K562 (cell line): ENCODE data around the gene ACY1. TPM values are rescaled to one million over a fixed set of nuclear protein-coding genes. Genes with fewer than 3 reads are reported as not detected.

Source experiments
- ATAC-seq: fragments of 200-7000 bp; cut with Tn5 transposase; 3 replicates; pipeline ENCODE4 v1.9.1; 2020; ENCODE audit warnings: moderate library complexity
- BruUV-seq: library from RNA; stranded (reverse); fragments of 400-500 nt; replicated peaks from 2 replicates; lab custom pipeline; 2021; lab: Mats Ljungman, UMichigan
- CTCF ChIA-PET: fragments of 300-600 bp; formaldehyde crosslinking; extraction: SDS; loops from one replicate; lab custom pipeline; 2021; ENCODE audit warnings: low intra/inter-chr PET ratio; lab: Yijun Ruan, JAX
- POLR2A ChIA-PET: fragments of 300-600, 350-650 bp; sonication (Branson Sonifier 250); formaldehyde crosslinking; extraction: SDS; loops from one replicate; lab custom pipeline; 2021; ENCODE audit warnings: antibody characterized with exemption, inconsistent platforms; lab: Yijun Ruan, JAX
- DNase-seq, 4 experiments: peaks; one replicate each; pipeline versions ENCODE4 v3.0.0 to v3.0.0-alpha.2; 2011 to 2018; ENCODE audit warnings: low spot score in 3 of 4, mixed read lengths in 3 of 4; ENCODE audit errors: extremely low read depth in 1 of 4
- FAIRE-seq: peaks from 2 replicates; lab custom pipeline; 2011; peaks lifted over from hg19 to GRCh38; lab: Jason Lieb, UNC
- H2AFZ ChIP-seq: 2 replicates; pipeline ENCODE4 v1.6.0; 2011; ENCODE audit warnings: low read depth, low read length, control low read depth, inconsistent platforms
- H3K27ac ChIP-seq: fragments of 200-600 bp; 3 replicates; pipeline ENCODE4 v1.8.0; 2011; ENCODE audit warnings: low read depth, mild to moderate bottlenecking, control low read depth, inconsistent platforms, low read length, moderate library complexity, mixed read lengths; ENCODE audit errors: extremely low read depth
- H3K27me3 ChIP-seq, 2 experiments: fragments of 300-600 bp in 1 of 2; 2 replicates in 1 of 2; 3 replicates in 1 of 2; pipeline versions ENCODE4 v1.6.0 to v1.8.0; 2011; ENCODE audit warnings: inconsistent platforms in 2 of 2, low read length in 2 of 2, mild to moderate bottlenecking in 1 of 2, mixed read lengths in 1 of 2, moderate library complexity in 1 of 2; ENCODE audit not compliant: control insufficient read depth in 2 of 2, insufficient read depth in 2 of 2
- H3K36me3 ChIP-seq: fragments of 300-600 bp; 3 replicates; pipeline ENCODE4 v1.8.0; 2011; ENCODE audit warnings: mild to moderate bottlenecking, low read length, inconsistent platforms; ENCODE audit not compliant: control insufficient read depth, insufficient read depth
- H3K4me1 ChIP-seq, 2 experiments: fragments of 200-600 bp in 1 of 2; replicated peaks in 1 of 2; 2 replicates in 1 of 2; 3 replicates in 1 of 2; pipeline versions ENCODE4 v1.5.1 to v1.8.0; 2011; ENCODE audit warnings: inconsistent platforms in 2 of 2, low read length in 2 of 2, mild to moderate bottlenecking in 1 of 2, mixed read lengths in 1 of 2, moderate library complexity in 1 of 2; ENCODE audit not compliant: control insufficient read depth in 2 of 2, insufficient read depth in 2 of 2
- H3K4me2 ChIP-seq: 2 replicates; pipeline ENCODE4 v1.6.1; 2011; ENCODE audit warnings: low read length, control low read depth, inconsistent platforms, mixed read lengths; ENCODE audit not compliant: insufficient read depth
- H3K4me3 ChIP-seq: fragments of 200-600 bp; sonication (generic), shearing (Covaris generic); 2 replicates; pipeline ENCODE4 v1.5.1; 2016; ENCODE audit warnings: control low read depth, inconsistent platforms
- H3K79me2 ChIP-seq: fragments of 200-600 bp; 3 replicates; pipeline ENCODE4 v1.8.0; 2011; ENCODE audit warnings: low read length, inconsistent platforms; ENCODE audit not compliant: control insufficient read depth, insufficient read depth
- H3K9ac ChIP-seq, 2 experiments: 2 replicates each; pipeline versions ENCODE4 v1.6.0 to v1.6.1; 2011; ENCODE audit warnings: low read depth in 2 of 2, low read length in 2 of 2, control low read depth in 1 of 2, inconsistent platforms in 1 of 2, mild to moderate bottlenecking in 1 of 2, mixed read lengths in 1 of 2; ENCODE audit not compliant: insufficient read depth in 1 of 2
- H3K9me1 ChIP-seq: one replicate; pipeline ENCODE4 v1.6.0; 2011; ENCODE audit warnings: inconsistent platforms, mild to moderate bottlenecking, low read length, moderate library complexity; ENCODE audit not compliant: control insufficient read depth, insufficient read depth
- H3K9me3 ChIP-seq: replicated peaks from 2 replicates; pipeline ENCODE4 v1.5.1; 2011; ENCODE audit warnings: low read depth, low read length, inconsistent platforms; ENCODE audit not compliant: control insufficient read depth, insufficient read depth
- H4K20me1 ChIP-seq: replicated peaks from 2 replicates; pipeline ENCODE4 v1.6.1; 2011; ENCODE audit warnings: low read length, inconsistent platforms, mixed read lengths; ENCODE audit not compliant: control insufficient read depth, insufficient read depth
- KDM2B ChIP-seq: fragments of 250-450 bp; sonication (Bioruptor Pico); IDR thresholded peaks from 2 replicates; pipeline ENCODE4 v1.8.0; 2021; ENCODE audit warnings: mild to moderate bottlenecking, moderate library complexity
- POLR2A ChIP-seq: fragments of 450-650 bp; conservative IDR thresholded peaks from 2 replicates; pipeline ENCODE4 v1.6.1; 2016
- RBBP5 ChIP-seq: fragments of 200-600 bp; sonication (generic); IDR thresholded peaks from 2 replicates; pipeline ENCODE4 v1.6.1; 2012; ENCODE audit warnings: borderline replicate concordance, mild to moderate bottlenecking, low read length, control low read depth, inconsistent platforms; ENCODE audit not compliant: insufficient read depth, poor library complexity, severe bottlenecking
- SRSF9 ChIP-seq: fragments of 200-400 bp; formaldehyde crosslinking; IDR thresholded peaks from 2 replicates; pipeline ENCODE4 v1.6.1; 2017; ENCODE audit warnings: low read depth, low read length, borderline replicate concordance
- TCF7 ChIP-seq: sonication (generic); IDR thresholded peaks from 2 replicates; pipeline ENCODE4 v1.6.1; 2016; ENCODE audit warnings: antibody characterized with exemption, borderline replicate concordance
- U2AF1 ChIP-seq: fragments of 200-400 bp; formaldehyde crosslinking; optimal IDR thresholded peaks from 2 replicates; pipeline ENCODE3; 2017; ENCODE audit warnings: mild to moderate bottlenecking, low read depth, low read length, moderate library complexity
- ZNF324 ChIP-seq: fragments of 250-450 bp; sonication (Bioruptor Pico); IDR thresholded peaks from 2 replicates; pipeline ENCODE4 v1.4.0; 2020; ENCODE audit warnings: mild to moderate bottlenecking
- ZNF444 ChIP-seq: fragments of 250-450 bp; sonication (Bioruptor Pico); IDR thresholded peaks from 2 replicates; pipeline ENCODE4 v1.4.0; 2020; ENCODE audit warnings: mild to moderate bottlenecking, moderate library complexity
- ZNF696 ChIP-seq: fragments of 250-450 bp; sonication (Bioruptor Pico); conservative IDR thresholded peaks from 2 replicates; pipeline ENCODE4 v1.4.0; 2020; ENCODE audit warnings: mild to moderate bottlenecking, moderate library complexity
- ZNF830 ChIP-seq: fragments of 250-450 bp; sonication (Bioruptor Pico); IDR thresholded peaks from 2 replicates; pipeline ENCODE4 v1.5.0; 2021; ENCODE audit warnings: mild to moderate bottlenecking
- WGBS: fragments of 100-300 bp; shearing (Covaris generic); methylation state at CpG from one replicate; pipeline ENCODE4 v1.1.6; 2016; ENCODE audit warnings: low coverage, mixed read lengths; ENCODE audit not compliant: insufficient coverage; ENCODE audit errors: missing lambda C conversion rate; 5-methylcytosine and 5-hydroxymethylcytosine counted together
- in situ Hi-C: fragments of 300-500 bp; cut with MboI; formaldehyde crosslinking; loops from 4 replicates; pipeline ENCODE4 v1.15.0; 2018; ENCODE audit warnings: inconsistent platforms, mixed read lengths
- intact Hi-C: fragments of 100-400 bp; cut with micrococcal nuclease; formaldehyde crosslinking; loops from 2 replicates; pipeline ENCODE4 v1.14.2; 2022
- polyA plus RNA-seq, 8 experiments: library from polyadenylated mRNA; depleted of rRNA in 4 of 8; stranded (reverse) in 5 of 8; unstranded in 3 of 8; fragments of >200 nt; fragmentation: Nextera tagmentation in 2 of 8; fragmentation: Illumina TruSeq in 1 of 8; extraction: Ambion mirVana in 2 of 8; extraction: Trizol in 1 of 8; gene quantifications; 2 replicates each; pipeline versions ENCODE4 v1.2.1 to v1.2.3, GENCODE V29; 2011 to 2014; ENCODE audit warnings: inconsistent platforms in 1 of 8, missing spikeins in 1 of 8
- total RNA-seq, 7 experiments: library from RNA; depleted of rRNA in 6 of 7; stranded (reverse); fragments of >200 nt in 6 of 7; fragmentation: Illumina TruSeq in 2 of 7; extraction: Trizol in 2 of 7; gene quantifications; 2 replicates each; pipeline versions ENCODE4 v1.2.1 to v1.2.3, GENCODE V29; 2011 to 2021; ENCODE audit warnings: low replicate concordance in 1 of 7
- TF ChIP-seq, protein P1 (sequence below): sonication (generic); formaldehyde crosslinking; IDR thresholded peaks from 2 replicates; pipeline ENCODE4 v1.8.0; 2022; ENCODE audit warnings: mild to moderate bottlenecking, missing genetic modification reagents
- TF ChIP-seq, protein P2 (sequence below): fragments of 250-450 bp; sonication (Bioruptor Pico); IDR thresholded peaks from 2 replicates; pipeline ENCODE4 v1.8.0; 2021; ENCODE audit warnings: borderline replicate concordance, mild to moderate bottlenecking, moderate library complexity; ENCODE audit not compliant: poor library complexity, severe bottlenecking

The ACY1 gene
- total and polyA plus RNA-seq, 9 of the 15 experiments (the other 6 are each of a cell fraction or from before 2014, with no cell fraction given), result 70.7 to 195 (median 123) TPM

DNA sequence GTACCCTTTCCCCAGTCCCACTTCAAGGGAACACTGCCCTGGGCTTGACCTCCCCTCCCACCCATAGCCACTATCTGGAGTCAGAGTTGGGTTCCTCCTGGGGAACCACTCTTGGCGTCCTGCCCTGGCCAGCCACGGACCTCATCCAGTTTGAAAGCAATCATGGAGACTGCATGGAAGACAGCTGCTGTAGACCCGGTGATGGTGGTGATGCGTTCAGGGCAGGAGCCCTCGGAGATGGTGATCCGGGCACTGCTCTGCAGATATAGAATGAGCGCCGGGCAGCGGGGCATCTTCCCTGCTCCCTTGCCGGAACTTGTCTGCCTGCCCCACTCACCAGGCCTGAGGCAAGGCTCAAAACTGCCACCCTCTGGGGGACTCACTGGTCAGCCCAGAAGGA is 22.9 kb upstream of the ACY1 start (continued):
- TF ChIP-seq, protein P1, sequence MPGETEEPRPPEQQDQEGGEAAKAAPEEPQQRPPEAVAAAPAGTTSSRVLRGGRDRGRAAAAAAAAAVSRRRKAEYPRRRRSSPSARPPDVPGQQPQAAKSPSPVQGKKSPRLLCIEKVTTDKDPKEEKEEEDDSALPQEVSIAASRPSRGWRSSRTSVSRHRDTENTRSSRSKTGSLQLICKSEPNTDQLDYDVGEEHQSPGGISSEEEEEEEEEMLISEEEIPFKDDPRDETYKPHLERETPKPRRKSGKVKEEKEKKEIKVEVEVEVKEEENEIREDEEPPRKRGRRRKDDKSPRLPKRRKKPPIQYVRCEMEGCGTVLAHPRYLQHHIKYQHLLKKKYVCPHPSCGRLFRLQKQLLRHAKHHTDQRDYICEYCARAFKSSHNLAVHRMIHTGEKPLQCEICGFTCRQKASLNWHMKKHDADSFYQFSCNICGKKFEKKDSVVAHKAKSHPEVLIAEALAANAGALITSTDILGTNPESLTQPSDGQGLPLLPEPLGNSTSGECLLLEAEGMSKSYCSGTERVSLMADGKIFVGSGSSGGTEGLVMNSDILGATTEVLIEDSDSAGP (CRISPR knock-in tag), result no peak
- no peak for TF ChIP-seq ZNF324 (CRISPR knock-in tag)
- no peak for TF ChIP-seq RBBP5
- TF ChIP-seq ZNF444 (CRISPR knock-in tag), result no peak
- TF ChIP-seq, all 486 proteins: peak for 0

DNA sequence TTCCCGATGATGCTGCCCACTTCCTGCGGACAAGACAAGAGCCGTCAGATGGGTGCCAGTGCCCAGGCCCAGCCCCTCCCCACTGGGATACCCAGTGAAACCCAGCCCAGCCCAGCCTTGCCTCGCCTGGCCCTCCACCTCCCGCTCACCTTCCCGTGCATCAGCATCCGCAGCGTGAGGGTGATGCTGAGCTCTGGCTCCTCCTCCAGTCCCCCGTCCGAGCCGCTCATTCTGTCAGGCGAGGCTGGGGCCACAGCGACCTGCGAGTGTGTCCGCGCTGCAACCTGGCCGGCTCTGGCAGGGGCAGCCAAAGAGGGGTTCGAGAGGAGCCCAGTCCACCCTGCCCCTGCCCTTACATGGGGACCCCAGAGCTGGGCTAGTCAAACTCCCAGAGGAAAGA is 22.3 kb upstream of the ACY1 start:
- no peak for FAIRE-seq
- H3K4me2 ChIP-seq, result no peak overlapping the region
- no peak overlapping the region for H3K4me3 ChIP-seq
- no peak for TF ChIP-seq POLR2A
- TF ChIP-seq SRSF9, result no peak
- TF ChIP-seq U2AF1, result no peak
- TF ChIP-seq TCF7, result no peak
- no peak for TF ChIP-seq ZNF696 (CRISPR knock-in tag)
- TF ChIP-seq, protein P2, sequence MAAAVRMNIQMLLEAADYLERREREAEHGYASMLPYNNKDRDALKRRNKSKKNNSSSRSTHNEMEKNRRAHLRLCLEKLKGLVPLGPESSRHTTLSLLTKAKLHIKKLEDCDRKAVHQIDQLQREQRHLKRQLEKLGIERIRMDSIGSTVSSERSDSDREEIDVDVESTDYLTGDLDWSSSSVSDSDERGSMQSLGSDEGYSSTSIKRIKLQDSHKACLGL (CRISPR knock-in tag), result no peak
- no peak for TF ChIP-seq ZNF830
- TF ChIP-seq KDM2B (CRISPR knock-in tag), result no peak
- POLR2A ChIA-PET, result interaction anchor here (0.7 to 1.3 kb wide), 3 partner anchors 11 to 18 kb away, joined by 3 read pairs; no protein-coding TSS in a partner anchor
- H3K27me3 ChIP-seq, result peaks cover 0 to 17% of the 10 kb centered on the region in 2 experiments; a peak in 2 of 5 replicates
- H3K79me2 ChIP-seq, result no peaks in the 10 kb centered on the region
- no peaks in the 10 kb centered on the region for H3K36me3 ChIP-seq
- no peak overlapping the region for H3K27ac ChIP-seq
- WGBS, result 26% methylated on average over 18 of the region's 18 CpGs
- intact Hi-C loops (no loop called here), in situ Hi-C loops (no loop called here)
- no peak overlapping the region for H3K9ac ChIP-seq
- H2AFZ ChIP-seq, result no peak overlapping the region
- H3K9me1 ChIP-seq, result no peaks in the 10 kb centered on the region
- no peak for ATAC-seq
- H3K4me1 ChIP-seq, result peaks cover 0 to 20% of the 10 kb centered on the region in 2 experiments; a peak in 2 of 5 replicates
- no peak for DNase-seq
- BruUV-seq, result no TSS peak
- H4K20me1 ChIP-seq, result 0 out of 2 replicates have a peak, but pooled peaks cover 6% of the 10 kb centered on the region
- CTCF ChIA-PET, result no interaction called here
- H3K9me3 ChIP-seq, result no peaks in the 10 kb centered on the region
